Endodermal cell (in vitro differentiated cells): Measurements from ENCODE around the gene GAPDH. TPM values are rescaled to one million over a fixed set of nuclear protein-coding genes. Genes with fewer than 3 reads are reported as not detected.
"Not testable (repeated sequence)": the region's sequence is repeated elsewhere in the genome, so short reads cannot be mapped to it uniquely, and the experiment has no call there.

Experiments used
- DNase-seq: peaks from one replicate; pipeline ENCODE4 v3.0.0-alpha.2; 2017
- H3K27ac ChIP-seq: 2 replicates; pipeline ENCODE4 v1.5.1; 2013; ENCODE audit warnings: mild to moderate bottlenecking, low read depth, low read length, moderate library complexity
- H3K27me3 ChIP-seq: 2 replicates; pipeline ENCODE4 v1.6.1; 2013; ENCODE audit warnings: mild to moderate bottlenecking, low read length, moderate library complexity; ENCODE audit not compliant: insufficient read depth, control insufficient read depth, poor library complexity, severe bottlenecking
- H3K36me3 ChIP-seq: 2 replicates; pipeline ENCODE4 v1.7.0; 2013; ENCODE audit warnings: mild to moderate bottlenecking, low read length, moderate library complexity; ENCODE audit not compliant: control insufficient read depth, insufficient read depth
- H3K4me1 ChIP-seq: one replicate; pipeline ENCODE4 v1.7.0; 2013; ENCODE audit warnings: low read length; ENCODE audit not compliant: control insufficient read depth, insufficient read depth
- H3K4me3 ChIP-seq: 2 replicates; pipeline ENCODE4 v1.5.1; 2013; ENCODE audit warnings: mild to moderate bottlenecking, low read length, moderate library complexity
- H3K9ac ChIP-seq: 2 replicates; pipeline ENCODE4 v1.6.1; 2013; ENCODE audit warnings: mild to moderate bottlenecking, low read length, moderate library complexity; ENCODE audit not compliant: poor library complexity, severe bottlenecking; ENCODE audit errors: extremely low read depth
- H3K9me3 ChIP-seq: 2 replicates; pipeline ENCODE4 v1.6.1; 2013; ENCODE audit warnings: mild to moderate bottlenecking, low read length, moderate library complexity; ENCODE audit not compliant: control insufficient read depth
- H3K27ac Mint-ChIP-seq: 2 replicates; pipeline ENCODE4 v1.8.0; 2020; ENCODE audit warnings: mixed read lengths
- H3K27me3 Mint-ChIP-seq: 2 replicates; pipeline ENCODE4 v1.8.0; 2021; ENCODE audit warnings: mild to moderate bottlenecking, mixed read lengths; ENCODE audit not compliant: insufficient read depth
- H3K36me3 Mint-ChIP-seq: 2 replicates; pipeline ENCODE4 v1.8.0; 2020; ENCODE audit warnings: low read depth, mixed read lengths
- H3K4me1 Mint-ChIP-seq: 2 replicates; pipeline ENCODE4 v1.8.0; 2020; ENCODE audit warnings: mixed read lengths
- H3K4me3 Mint-ChIP-seq: 2 replicates; pipeline ENCODE4 v1.8.0; 2020; ENCODE audit warnings: mild to moderate bottlenecking, moderate library complexity, mixed read lengths
- H3K9me3 Mint-ChIP-seq: 2 replicates; pipeline ENCODE4 v1.8.0; 2020; ENCODE audit warnings: mild to moderate bottlenecking, mixed read lengths
- CTCF ChIP-seq: fragments of 200-600 bp; sonication (generic); conservative IDR thresholded peaks from 2 replicates; pipeline ENCODE4 v1.5.0; 2021; ENCODE audit warnings: antibody characterized with exemption, mild to moderate bottlenecking
- WGBS, 2 experiments: methylation state at CpG; one replicate each; pipeline versions ENCODE4 v1.1.5 to v1.1.7; 2013; ENCODE audit warnings: missing lambda C conversion rate in 2 of 2, mixed read lengths in 1 of 2; ENCODE audit not compliant: insufficient coverage in 1 of 2, insufficient read length in 1 of 2; 5-methylcytosine and 5-hydroxymethylcytosine counted together
- total RNA-seq, 2 donors: library from RNA; stranded (reverse); fragmentation: NEBNext Ultra II Directional in 1 of 2; extraction: Animal tissue kit (Norgen Biotek cat#: 25700) in 1 of 2; gene quantifications; 2 replicates in 1 of 2; 3 replicates in 1 of 2; pipeline ENCODE4 v1.2.1, GENCODE V29; 2021

Gene GAPDH
- total RNA-seq, 2 donors from 2014 or later: 2,848 to 5,273 TPM

GRCh38 chr12:6584293-6584692 lies 50.0 kb downstream of the GAPDH start:
- no peak overlapping the region for H3K27ac ChIP-seq
- no peak overlapping the region for H3K9ac ChIP-seq
- 98% methylated on average over 8 to 9 of the region's 10 CpGs for WGBS, 2 experiments
- no peak overlapping the region for H3K4me3 Mint-ChIP-seq
- no peaks in the 10 kb centered on the region for H3K27me3 ChIP-seq
- TF ChIP-seq CTCF: no peak
- no peak overlapping the region for H3K27ac Mint-ChIP-seq
- H3K4me3 ChIP-seq: no peak overlapping the region
- peaks cover 84% of the 10 kb centered on the region for H3K36me3 ChIP-seq
- peaks cover 86% of the 10 kb centered on the region for H3K36me3 Mint-ChIP-seq
- H3K4me1 Mint-ChIP-seq: no peaks in the 10 kb centered on the region
- H3K9me3 ChIP-seq: no peaks in the 10 kb centered on the region
- no peak for DNase-seq
- H3K27me3 Mint-ChIP-seq: no peaks in the 10 kb centered on the region
- no peaks in the 10 kb centered on the region for H3K9me3 Mint-ChIP-seq
- H3K4me1 ChIP-seq: no peaks in the 10 kb centered on the region

- H3K9ac ChIP-seq, H3K4me1 ChIP-seq, H3K9me3 ChIP-seq, H3K4me3 Mint-ChIP-seq, H3K27me3 ChIP-seq, H3K4me3 ChIP-seq, H3K27me3 Mint-ChIP-seq, DNase-seq, H3K9me3 Mint-ChIP-seq, H3K27ac ChIP-seq, H3K4me1 Mint-ChIP-seq: not testable (repeated sequence)
- 87 to 97% methylated on average over 4 to 8 of the region's 8 CpGs for WGBS, 2 experiments
- H3K36me3 ChIP-seq: peaks cover 89% of the 10 kb centered on the region
- Mint-ChIP-seq H3K36me3 (peaks cover 87% of the 10 kb centered on the region), H3K27ac (peak overlapping the region; percentile 8)
These were observed 52.3 kb downstream of the GAPDH start for GRCh38 chr12:6586569-6586968.

Other genes starting within 250 kb of the GAPDH start
- 10 to 100 TPM; 24.8 to 37.2 TPM for gene PLEKHG6, start 223.8 kb upstream of the GAPDH start, total RNA-seq
- gene TNFRSF1A, start 192.4 kb upstream of the GAPDH start, total RNA-seq: 10 to 100 TPM; 43.2 to 86.2 TPM
- 10 to 100 TPM; 32.1 to 87.7 TPM for gene SCNN1A, start 159.0 kb upstream of the GAPDH start, total RNA-seq
- 1 to 10 TPM; 8.4 to 9.1 TPM for gene LTBR, start 150.4 kb upstream of the GAPDH start, total RNA-seq
- under 1 TPM in 1 of 2 donors, not detected in 1; 0.44 TPM for gene CD27, start 89.6 kb upstream of the GAPDH start, total RNA-seq
- 1 to 10 TPM in 1 of 2 donors, under 1 TPM in 1; 0.55 to 1.4 TPM for gene TAPBPL, start 82.5 kb upstream of the GAPDH start, total RNA-seq
- 10 to 100 TPM in 1 of 2 donors, 1 to 10 TPM in 1; 5.6 to 17.8 TPM for gene VAMP1, start 63.8 kb upstream of the GAPDH start, total RNA-seq
- gene MRPL51, start 41.3 kb upstream of the GAPDH start, total RNA-seq: 100 to 1,000 TPM; 196 to 450 TPM
- 100 to 1,000 TPM in 1 of 2 donors, 10 to 100 TPM in 1; 90.3 to 150 TPM for gene NCAPD2, start 40.4 kb upstream of the GAPDH start, total RNA-seq
- 10 to 100 TPM; 10.9 to 30.7 TPM for gene IFFO1, start 21.5 kb downstream of the GAPDH start, total RNA-seq
- 100 to 1,000 TPM in 1 of 2 donors, 10 to 100 TPM in 1; 51.6 to 135 TPM for gene NOP2, start 33.8 kb downstream of the GAPDH start, total RNA-seq
- gene CHD4, start 72.9 kb downstream of the GAPDH start, total RNA-seq: 100 to 1,000 TPM; 276 to 385 TPM
- gene LPAR5, start 101.4 kb downstream of the GAPDH start, total RNA-seq: under 1 TPM; 0.24 to 0.73 TPM
- 1 to 10 TPM; 1.9 to 3.9 TPM for gene ACRBP, start 112.9 kb downstream of the GAPDH start, total RNA-seq
- 10 to 100 TPM; 30.5 to 60.3 TPM for gene ING4, start 128.6 kb downstream of the GAPDH start, total RNA-seq
- gene ZNF384, start 154.9 kb downstream of the GAPDH start, total RNA-seq: 100 to 1,000 TPM in 1 of 2 donors, 10 to 100 TPM in 1; 74.4 to 146 TPM
- 1 to 10 TPM; 2.6 to 7.1 TPM for gene PIANP, start 166.3 kb downstream of the GAPDH start, total RNA-seq
- gene COPS7A, start 189.5 kb downstream of the GAPDH start, total RNA-seq: 10 to 100 TPM; 43.3 to 69.2 TPM
- 100 to 1,000 TPM; 219 to 393 TPM for gene MLF2, start 218.6 kb downstream of the GAPDH start, total RNA-seq
- 100 to 1,000 TPM; 637 to 888 TPM for gene PTMS, start 231.8 kb downstream of the GAPDH start, total RNA-seq
- 1 to 10 TPM; 1.9 to 7.3 TPM for gene LAG3, start 238.0 kb downstream of the GAPDH start, total RNA-seq